H1 (cell line): ENCODE results near the gene SERPING1. TPM values are rescaled to one million over a fixed set of nuclear protein-coding genes. Genes with fewer than 3 reads are reported as not detected.

ENCODE experiments used
- ATF2 ChIP-seq: IDR thresholded peaks from 2 replicates; pipeline ENCODE4 v1.6.1; 2012; ENCODE audit warnings: low read length, inconsistent platforms
- BACH1 ChIP-seq: IDR thresholded peaks from 2 replicates; pipeline ENCODE4 v1.6.1; 2012; ENCODE audit warnings: low read length, improper control_type of control experiment
- BCL11A ChIP-seq, 2 experiments: IDR thresholded peaks; one replicate each; pipeline ENCODE4 v1.6.1; 2011; ENCODE audit warnings: low read depth in 2 of 2, low read length in 2 of 2, mild to moderate bottlenecking in 2 of 2
- FOSL1 ChIP-seq: IDR thresholded peaks from 2 replicates; pipeline ENCODE4 v1.6.1; 2011; ENCODE audit warnings: mild to moderate bottlenecking, low read depth, low read length, moderate library complexity; ENCODE audit not compliant: insufficient read depth
- TBP ChIP-seq: IDR thresholded peaks from 2 replicates; pipeline ENCODE4 v1.6.1; 2011; ENCODE audit warnings: low read depth, low read length, improper control_type of control experiment
- polyA plus RNA-seq, 7 experiments: library from polyadenylated mRNA; depleted of rRNA in 3 of 7; stranded (reverse) in 5 of 7; unstranded in 2 of 7; fragments of >200 nt in 5 of 7; fragments of 200-250 nt in 2 of 7; gene quantifications; 1 replicate in 5 of 7; 2 replicates in 1 of 7; 4 replicates in 1 of 7; pipeline versions ENCODE4 v1.2.1 to v1.2.3, GENCODE V29; 2011 to 2013; ENCODE audit warnings: missing spikeins in 2 of 7, mixed read lengths in 2 of 7
- total RNA-seq: library from RNA; stranded (reverse); fragmentation: NEBNext Ultra II Directional; extraction: Animal tissue kit (Norgen Biotek cat#: 25700); gene quantifications from 2 replicates; pipeline ENCODE4 v1.2.1, GENCODE V29; 2021

SERPING1 gene
- total and polyA plus RNA-seq, 2 of the 8 experiments (the other 6 are each of a cell fraction or from before 2014, with no cell fraction given) = 50.9 to 54.8 TPM

DNA sequence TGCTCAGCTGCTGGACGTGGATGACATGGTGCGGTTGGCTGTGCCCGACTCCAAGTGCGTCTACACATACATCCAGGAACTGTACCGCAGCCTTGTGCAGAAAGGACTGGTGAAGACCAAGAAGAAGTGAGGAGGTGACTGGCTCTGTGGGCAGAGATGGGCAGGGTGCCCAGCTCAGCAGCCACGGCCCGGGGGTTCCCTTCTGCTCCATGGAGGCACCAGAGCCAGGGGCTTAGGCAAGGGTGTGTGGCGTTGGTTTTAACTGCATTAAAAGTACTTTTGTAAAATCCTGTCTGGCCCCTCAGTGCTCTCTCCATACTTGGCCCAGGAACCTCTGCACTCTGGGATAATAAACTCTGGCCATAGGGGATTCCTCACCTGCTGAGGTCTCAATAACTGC is 47.5 kb upstream of the SERPING1 start (continued):
- no peak for TF ChIP-seq BCL11A (IDR thresholded peaks at IDR 0.05; ENCODE audit: low read depth in 2 of 2, low read length in 2 of 2)
- TF ChIP-seq ATF2 = no peak
- TF ChIP-seq BACH1 = no peak
- TF ChIP-seq FOSL1 = no peak
- TF ChIP-seq TBP = no peak
